T-helper 17 cell (primary cell): ENCODE results near the gene ZNRF2. TPM values are rescaled to one million over a fixed set of nuclear protein-coding genes. Genes with fewer than 3 reads are reported as not detected.
A peak's percentile ranks its signal among the peaks of the same experiment; 100 is the strongest.
"Not testable (repeated sequence)": the region's sequence is repeated elsewhere in the genome, so short reads cannot be mapped to it uniquely, and the experiment has no call there.

ENCODE experiments used
- ATAC-seq: fragments of 150-1000 bp; cut with Tn5 transposase; 2 replicates; pipeline ENCODE4 v1.10.0; 2021; ENCODE audit warnings: mild to moderate bottlenecking, moderate library complexity
- DNase-seq, 3 donors: peaks; one replicate each; pipeline versions ENCODE4 v3.0.0 to v3.0.0-alpha.2; 2020 to 2021
- H3K9me3 ChIP-seq: one replicate; pipeline ENCODE4 v1.7.0; 2013; ENCODE audit warnings: low read length, mild to moderate bottlenecking; ENCODE audit not compliant: control insufficient read depth, poor library complexity, severe bottlenecking
- H3K27ac Mint-ChIP-seq: one replicate; pipeline ENCODE4 v1.8.0; 2022; ENCODE audit warnings: mild to moderate bottlenecking, moderate library complexity, mixed read lengths
- H3K27me3 Mint-ChIP-seq: one replicate; pipeline ENCODE4 v1.8.0; 2022; ENCODE audit warnings: mixed read lengths
- H3K36me3 Mint-ChIP-seq: one replicate; pipeline ENCODE4 v1.8.0; 2022; ENCODE audit warnings: low read depth, mixed read lengths
- H3K4me1 Mint-ChIP-seq: one replicate; pipeline ENCODE4 v1.8.0; 2022; ENCODE audit warnings: mild to moderate bottlenecking, mixed read lengths
- H3K4me3 Mint-ChIP-seq: one replicate; pipeline ENCODE4 v1.8.0; 2022; ENCODE audit warnings: mild to moderate bottlenecking, moderate library complexity, mixed read lengths
- total RNA-seq, 4 donors: library from RNA in 2 of 4; stranded (reverse) in 2 of 4; gene quantifications; one replicate each; pipeline ENCODE4 v1.2.3 and lab custom pipeline; 2022 to 2026

Gene ZNRF2
- total RNA-seq, 2 donors from 2014 or later, result 26.8 to 31.6 TPM

DNA sequence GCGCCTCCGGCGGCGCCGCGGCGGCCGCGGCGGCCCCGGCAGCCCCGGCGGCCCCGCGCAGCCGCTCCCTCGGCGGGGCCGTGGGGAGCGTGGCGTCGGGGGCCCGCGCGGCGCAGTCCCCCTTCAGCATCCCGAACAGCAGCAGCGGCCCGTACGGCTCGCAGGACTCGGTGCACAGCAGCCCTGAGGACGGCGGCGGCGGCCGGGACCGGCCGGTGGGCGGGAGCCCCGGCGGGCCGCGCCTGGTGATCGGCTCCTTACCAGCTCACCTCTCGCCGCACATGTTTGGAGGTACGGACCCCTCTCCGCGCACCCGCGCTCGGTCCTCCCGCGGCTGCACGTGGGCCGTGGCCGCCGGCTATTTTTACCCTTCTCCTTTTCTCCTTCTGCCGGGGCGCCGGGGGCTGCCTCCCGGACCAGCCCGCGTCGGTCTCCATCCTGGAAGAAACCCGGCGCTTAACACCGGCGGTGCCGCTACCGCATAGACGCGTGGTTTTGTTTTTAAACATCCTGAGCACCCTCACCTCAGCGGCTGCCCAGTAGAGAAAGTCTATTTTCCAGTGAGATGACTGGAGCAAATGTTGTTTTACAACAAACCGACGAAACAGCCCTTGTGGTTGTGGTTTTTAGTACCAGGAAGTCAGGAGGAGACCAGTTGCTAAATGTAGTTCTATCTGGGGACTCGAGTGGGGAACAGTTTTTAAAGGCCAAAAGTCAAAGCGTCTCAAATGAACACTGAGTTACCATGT is 1.3 kb downstream of the ZNRF2 start:
- no peak for ATAC-seq
- H3K9me3 ChIP-seq, result no peaks in the 10 kb centered on the region
- no peaks in the 10 kb centered on the region for H3K27me3 Mint-ChIP-seq
- H3K36me3 Mint-ChIP-seq, result peaks cover 4% of the 10 kb centered on the region
- H3K4me3 Mint-ChIP-seq, result peak overlapping the region; percentile 99
- peak overlapping the region; percentile 92 for H3K27ac Mint-ChIP-seq
- H3K4me1 Mint-ChIP-seq, result peaks cover 42% of the 10 kb centered on the region
- DNase-seq, result peak; percentile 13 to 26 (median 26)

DNA sequence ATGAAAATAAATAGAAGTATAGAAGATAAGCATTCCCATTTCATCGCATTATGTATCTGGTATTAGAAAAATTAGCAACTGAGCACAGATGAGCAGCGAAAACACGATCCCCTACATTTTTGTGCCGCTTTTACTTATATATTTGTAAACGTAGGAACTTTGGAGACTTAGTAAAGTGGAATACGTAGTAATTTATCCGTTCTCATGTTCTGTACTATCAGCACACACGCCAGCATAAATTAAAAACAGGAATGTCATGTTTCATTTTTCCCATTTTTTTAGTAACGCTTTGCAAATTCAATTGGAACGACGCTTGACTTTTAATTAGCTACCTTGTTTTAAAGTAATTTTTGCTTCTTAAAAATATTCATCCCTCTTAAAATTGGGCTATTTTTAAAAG is 2.4 kb downstream of the ZNRF2 start:
- no peak for DNase-seq
- no peaks in the 10 kb centered on the region for H3K9me3 ChIP-seq
- Mint-ChIP-seq H3K27me3 (no peaks in the 10 kb centered on the region), H3K36me3 (peaks cover 6% of the 10 kb centered on the region), H3K4me1 (peaks cover 48% of the 10 kb centered on the region), H3K4me3 (peak overlapping the region; percentile 99), H3K27ac (peak overlapping the region; percentile 92)
- ATAC-seq, result no peak

GRCh38 chr7:30287625-30288024 is 3.2 kb downstream of the ZNRF2 start:
- Mint-ChIP-seq H3K27ac (peak overlapping the region; percentile 41), H3K4me3 (peak overlapping the region; percentile 50), H3K4me1 (peaks cover 49% of the 10 kb centered on the region)
- H3K36me3 Mint-ChIP-seq, H3K27me3 Mint-ChIP-seq, H3K9me3 ChIP-seq, ATAC-seq, DNase-seq: not testable (repeated sequence)

DNA sequence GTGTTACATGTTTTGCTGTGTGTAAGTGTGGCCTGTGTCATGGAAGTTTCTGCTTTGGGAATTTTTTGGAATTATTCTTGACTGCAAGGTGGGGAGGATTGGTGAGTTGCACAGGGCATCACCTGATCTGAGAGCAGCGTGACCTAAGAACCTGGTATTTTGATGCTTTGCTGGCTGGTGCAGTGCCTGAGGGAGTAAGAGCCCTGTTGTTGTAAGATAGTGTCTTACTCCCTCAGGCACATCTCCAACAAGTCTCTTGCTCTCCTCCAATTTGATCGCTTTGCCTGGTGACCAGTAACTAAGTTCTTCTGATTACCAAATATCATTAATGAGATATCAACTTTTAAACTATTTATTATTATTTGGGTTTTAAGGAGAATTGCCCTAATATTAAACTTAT is 5.2 kb downstream of the ZNRF2 start:
- peak overlapping the region; percentile 70 for H3K27ac Mint-ChIP-seq
- peaks cover 58% of the 10 kb centered on the region for H3K4me1 Mint-ChIP-seq
- DNase-seq, H3K9me3 ChIP-seq, H3K27me3 Mint-ChIP-seq, ATAC-seq, H3K36me3 Mint-ChIP-seq: not testable (repeated sequence)
- H3K4me3 Mint-ChIP-seq, result peak overlapping the region; percentile 73

GRCh38 chr7:30290317-30290716 is 5.9 kb downstream of the ZNRF2 start:
- not testable (repeated sequence) for DNase-seq, H3K36me3 Mint-ChIP-seq
- H3K4me1 Mint-ChIP-seq, result peaks cover 65% of the 10 kb centered on the region

GRCh38 chr7:30292416-30293038 is 8.1 kb downstream of the ZNRF2 start:
- not testable (repeated sequence) for H3K36me3 Mint-ChIP-seq, H3K27me3 Mint-ChIP-seq, H3K27ac Mint-ChIP-seq, ATAC-seq, H3K9me3 ChIP-seq, DNase-seq
- peaks cover 67% of the 10 kb centered on the region for H3K4me1 Mint-ChIP-seq
- peak overlapping the region; percentile 68 for H3K4me3 Mint-ChIP-seq

More at GRCh38 chr7:30290317-30290716, 5.9 kb downstream of the ZNRF2 start:
- ATAC-seq, result peak; percentile 15
- H3K9me3 ChIP-seq, H3K27me3 Mint-ChIP-seq: not testable (repeated sequence)
- Mint-ChIP-seq H3K27ac (peak overlapping the region; percentile 70), H3K4me3 (peak overlapping the region; percentile 15)

- not testable (repeated sequence) for H3K36me3 Mint-ChIP-seq, DNase-seq, ATAC-seq, H3K27me3 Mint-ChIP-seq, H3K27ac Mint-ChIP-seq, H3K4me3 Mint-ChIP-seq, H3K9me3 ChIP-seq
- peaks cover 50% of the 10 kb centered on the region for H3K4me1 Mint-ChIP-seq
Observed at GRCh38 chr7:30296304-30296703, 11.9 kb downstream of the ZNRF2 start.

GRCh38 chr7:30297499-30297898 is 13.1 kb downstream of the ZNRF2 start:
- H3K36me3 Mint-ChIP-seq, ATAC-seq, H3K27ac Mint-ChIP-seq, H3K27me3 Mint-ChIP-seq, H3K9me3 ChIP-seq, DNase-seq: not testable (repeated sequence)
- Mint-ChIP-seq H3K4me3 (peak overlapping the region; percentile 52), H3K4me1 (peaks cover 44% of the 10 kb centered on the region)

DNA sequence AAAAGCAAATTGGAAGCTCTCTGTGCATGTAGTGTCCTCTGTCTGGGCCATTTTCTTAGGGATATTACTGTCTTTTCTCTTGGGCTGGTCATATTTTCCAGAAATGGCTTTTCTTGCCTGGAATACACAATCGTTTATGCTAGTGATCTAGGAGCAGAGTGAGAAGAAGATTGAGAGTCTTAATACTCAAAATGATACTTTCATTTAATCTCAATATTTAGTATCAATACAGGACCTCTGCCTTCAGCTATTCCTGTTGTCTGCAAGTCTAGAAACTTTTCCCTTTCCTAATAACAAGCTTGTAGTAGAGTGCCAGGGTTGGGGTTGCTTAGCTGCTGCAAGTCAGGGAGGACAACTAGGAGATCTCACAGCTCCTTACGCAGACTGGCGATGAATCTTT is 14.0 kb downstream of the ZNRF2 start:
- ATAC-seq, H3K36me3 Mint-ChIP-seq, H3K9me3 ChIP-seq, H3K27me3 Mint-ChIP-seq, H3K27ac Mint-ChIP-seq, DNase-seq, H3K4me3 Mint-ChIP-seq: not testable (repeated sequence)
- peaks cover 42% of the 10 kb centered on the region for H3K4me1 Mint-ChIP-seq

DNA sequence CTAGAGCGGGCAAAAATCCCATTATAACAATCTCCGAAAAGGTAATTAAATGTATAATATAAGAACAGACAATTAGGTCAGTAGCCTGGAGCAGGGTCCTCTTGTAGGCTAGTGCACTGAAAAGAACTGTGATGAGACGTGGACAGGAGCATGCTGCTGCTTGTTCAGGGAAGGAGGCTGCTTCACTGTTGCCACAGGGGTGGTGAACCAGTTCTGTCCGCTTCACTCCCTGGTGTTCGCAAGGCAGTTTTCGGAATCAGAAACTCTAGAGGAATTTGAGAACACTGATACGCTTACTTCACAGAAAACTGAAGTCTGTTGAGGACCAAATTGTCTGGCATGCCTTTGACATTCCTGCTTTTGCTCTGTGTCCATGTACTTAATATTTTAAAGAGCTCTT is 17.4 kb downstream of the ZNRF2 start:
- no peak for ATAC-seq
- H3K4me3 Mint-ChIP-seq, result no peak overlapping the region
- H3K27ac Mint-ChIP-seq, result no peak overlapping the region
- DNase-seq, result no peak
- H3K4me1 Mint-ChIP-seq, result peaks cover 36% of the 10 kb centered on the region
- H3K36me3 Mint-ChIP-seq, result peaks cover 2% of the 10 kb centered on the region
- H3K9me3 ChIP-seq, result no peaks in the 10 kb centered on the region
- H3K27me3 Mint-ChIP-seq, result no peaks in the 10 kb centered on the region

- DNase-seq, result no peak
- Mint-ChIP-seq H3K36me3 (no peaks in the 10 kb centered on the region), H3K27me3 (no peaks in the 10 kb centered on the region)
Observed at GRCh38 chr7:30302656-30303311, 18.4 kb downstream of the ZNRF2 start.

DNA sequence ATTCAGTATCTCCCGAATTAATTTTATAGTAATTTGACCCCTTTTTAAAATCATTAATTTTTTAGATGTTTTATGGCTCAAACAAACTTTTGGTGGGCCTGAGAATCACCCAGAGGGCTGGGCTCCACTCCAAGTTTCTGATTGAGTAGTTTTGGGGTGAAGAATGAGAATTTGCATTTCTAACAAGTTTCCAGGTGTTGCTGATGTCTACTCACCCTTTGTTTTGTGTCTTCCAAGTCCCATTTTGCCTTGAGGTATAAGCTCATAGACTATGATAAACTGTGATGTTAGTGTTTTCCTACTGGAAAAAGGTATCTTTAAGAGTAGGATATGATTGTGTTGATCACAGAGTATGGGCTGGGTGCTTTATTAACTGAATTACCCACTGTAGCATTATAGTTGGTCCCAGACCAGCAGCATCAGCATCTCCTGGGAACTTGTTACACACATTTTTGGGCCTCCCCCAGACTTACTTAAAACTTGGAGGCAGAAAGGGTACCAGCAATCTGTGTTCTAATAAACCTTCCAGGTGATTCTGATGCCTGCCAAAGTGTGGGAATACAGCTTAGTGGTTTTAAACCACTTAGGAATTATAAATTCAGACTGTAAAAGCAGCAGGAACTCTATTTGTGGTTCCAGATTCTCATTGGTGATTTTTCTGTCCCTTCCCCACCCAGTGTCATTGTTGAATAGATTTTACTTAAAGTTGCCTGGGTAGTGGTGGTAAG is 19.1 kb downstream of the ZNRF2 start:
- no peak overlapping the region for H3K27ac Mint-ChIP-seq
- ATAC-seq, result no peak
- H3K36me3 Mint-ChIP-seq, result no peaks in the 10 kb centered on the region

More at GRCh38 chr7:30302656-30303311, 18.4 kb downstream of the ZNRF2 start:
- H3K27ac Mint-ChIP-seq, result peak overlapping the region; percentile 34
- peaks cover 34% of the 10 kb centered on the region for H3K4me1 Mint-ChIP-seq
- H3K9me3 ChIP-seq, result no peaks in the 10 kb centered on the region
- ATAC-seq, result no peak
- no peak overlapping the region for H3K4me3 Mint-ChIP-seq

More for the DNA sequence above, 19.1 kb downstream of the ZNRF2 start:
- H3K9me3 ChIP-seq, result no peaks in the 10 kb centered on the region
- Mint-ChIP-seq H3K27me3 (no peaks in the 10 kb centered on the region), H3K4me3 (no peak overlapping the region), H3K4me1 (peaks cover 37% of the 10 kb centered on the region)
- no peak for DNase-seq
